GM18511 (cell line): ENCODE data around the gene PLEKHG5.
"Not testable (repeated sequence)": the region's sequence is repeated elsewhere in the genome, so short reads cannot be mapped to it uniquely, and the experiment has no call there.

Source experiments
- ATAC-seq: cut with Tn5 transposase; IDR thresholded peaks from one replicate; pipeline ENCODE4 v1.9.1; 2021; ENCODE audit warnings: mild to moderate bottlenecking, moderate library complexity; ENCODE audit not compliant: unreplicated experiment

PLEKHG5 gene

GRCh38 chr1:6447016-6447817 lies 44.2 kb downstream of the PLEKHG5 start:
- no peak for ATAC-seq

- no peak for ATAC-seq
These were observed 44.8 kb downstream of the PLEKHG5 start for GRCh38 chr1:6446665-6447015.

- ATAC-seq = not testable (repeated sequence)
These were observed 45.5 kb downstream of the PLEKHG5 start for GRCh38 chr1:6445929-6446328.

- ATAC-seq = no peak
These were observed 46.3 kb downstream of the PLEKHG5 start for GRCh38 chr1:6445062-6445763.

GRCh38 chr1:6444377-6444776 lies 47.1 kb downstream of the PLEKHG5 start:
- no peak for ATAC-seq

- no peak for ATAC-seq
These were observed 47.9 kb downstream of the PLEKHG5 start for GRCh38 chr1:6443339-6444115.

GRCh38 chr1:6441586-6441985 lies 49.9 kb downstream of the PLEKHG5 start:
- no peak for ATAC-seq

- no peak for ATAC-seq
These were observed 51.0 kb downstream of the PLEKHG5 start for GRCh38 chr1:6440198-6441126.

GRCh38 chr1:6438047-6438525 lies 53.4 kb downstream of the PLEKHG5 start:
- ATAC-seq = no peak

- not testable (repeated sequence) for ATAC-seq
These were observed 54.3 kb downstream of the PLEKHG5 start for GRCh38 chr1:6437012-6437700.

GRCh38 chr1:6436277-6436676 lies 55.2 kb downstream of the PLEKHG5 start:
- ATAC-seq = not testable (repeated sequence)

GRCh38 chr1:6435547-6435946 lies 55.9 kb downstream of the PLEKHG5 start:
- no peak for ATAC-seq

- ATAC-seq = no peak
These were observed 56.3 kb downstream of the PLEKHG5 start for GRCh38 chr1:6435129-6435528.

GRCh38 chr1:6434186-6434585 lies 57.3 kb downstream of the PLEKHG5 start:
- ATAC-seq = no peak

GRCh38 chr1:6431645-6432579 lies 59.6 kb downstream of the PLEKHG5 start:
- ATAC-seq = not testable (repeated sequence)

- not testable (repeated sequence) for ATAC-seq
These were observed 61.6 kb downstream of the PLEKHG5 start for GRCh38 chr1:6429660-6430411.

GRCh38 chr1:6428453-6428852 lies 63.0 kb downstream of the PLEKHG5 start:
- not testable (repeated sequence) for ATAC-seq
